A673 (cell line): ENCODE data around the gene OR4F17. TPM values are rescaled to one million over a fixed set of nuclear protein-coding genes. Genes with fewer than 3 reads are reported as not detected.
A peak's percentile ranks its signal among the peaks of the same experiment; 100 is the strongest.
"Not testable (repeated sequence)": the region's sequence is repeated elsewhere in the genome, so short reads cannot be mapped to it uniquely, and the experiment has no call there.

ENCODE experiments used
- Bru-seq: library from RNA; stranded (reverse); fragments of 400-500 nt; gene quantifications from one replicate; lab custom pipeline; 2021; lab: Mats Ljungman, UMichigan
- BruChase-seq, 2 experiments: library from RNA; stranded (reverse); fragments of 400-500 nt; gene quantifications; one replicate each; lab custom pipeline; 2021; lab: Mats Ljungman, UMichigan
- BruUV-seq: library from RNA; stranded (reverse); fragments of 400-500 nt; replicated peaks from 2 replicates; lab custom pipeline; 2021; lab: Mats Ljungman, UMichigan
- CTCF ChIA-PET: fragments of 300-600 bp; sonication (Branson Sonifier 250); formaldehyde crosslinking; loops from one replicate; lab custom pipeline; 2022; ENCODE audit warnings: antibody characterized with exemption; lab: Charles Lee
- POLR2A ChIA-PET: fragments of 300-600 bp; sonication (Branson Sonifier 250); formaldehyde crosslinking; loops from one replicate; lab custom pipeline; 2022; ENCODE audit warnings: antibody characterized with exemption; ENCODE audit not compliant: low non-redundant PET; lab: Charles Lee
- DNase-seq: peaks from one replicate; pipeline ENCODE4 v3.0.0-alpha.2; 2015; ENCODE audit warnings: low spot score
- H3K27ac ChIP-seq: fragments of 200-600 bp; sonication (generic); 2 replicates; pipeline ENCODE4 v1.5.1; 2016; ENCODE audit warnings: mixed run types, low read depth, mild to moderate bottlenecking, mixed read lengths, antibody characterized with exemption, low read length; ENCODE audit not compliant: poor library complexity, severe bottlenecking
- H3K27me3 ChIP-seq: fragments of 200-600 bp; sonication (generic); replicated peaks from 2 replicates; pipeline ENCODE4 v1.6.1; 2017; ENCODE audit warnings: mixed run types, low read depth, mild to moderate bottlenecking, mixed read lengths, antibody characterized with exemption, low read length; ENCODE audit not compliant: insufficient read depth, poor library complexity
- H3K36me3 ChIP-seq: fragments of 200-600 bp; sonication (generic); 2 replicates; pipeline ENCODE4 v1.6.1; 2016; ENCODE audit warnings: mixed run types, mild to moderate bottlenecking, mixed read lengths, antibody characterized with exemption, low read length; ENCODE audit not compliant: insufficient read depth, poor library complexity, severe bottlenecking
- H3K4me1 ChIP-seq: fragments of 200-600 bp; sonication (generic); 2 replicates; pipeline ENCODE4 v1.6.1; 2017; ENCODE audit warnings: mixed run types, mild to moderate bottlenecking, mixed read lengths, antibody characterized with exemption, low read length; ENCODE audit not compliant: insufficient read depth, poor library complexity, severe bottlenecking
- H3K4me3 ChIP-seq: fragments of 200-600 bp; sonication (generic); 2 replicates; pipeline ENCODE4 v1.5.1; 2016; ENCODE audit warnings: low read depth, mixed run types, mild to moderate bottlenecking, mixed read lengths, low read length; ENCODE audit not compliant: poor library complexity, severe bottlenecking
- H3K9me3 ChIP-seq: fragments of 200-600 bp; sonication (generic); 2 replicates; pipeline ENCODE4 v1.6.1; 2016; ENCODE audit warnings: mixed run types, low read depth, mild to moderate bottlenecking, mixed read lengths, antibody characterized with exemption, low read length; ENCODE audit not compliant: poor library complexity, severe bottlenecking
- intact Hi-C: fragments of 100-400 bp; cut with micrococcal nuclease; formaldehyde crosslinking; loops from one replicate; pipeline ENCODE4 v1.10.0; 2022; ENCODE audit not compliant: unreplicated experiment
- long read RNA-seq: library from polyadenylated mRNA; stranded (forward); transcript quantifications from one replicate; pipeline ENCODE4 v2.0.0, GENCODE V29; 2022
- total RNA-seq: library from RNA; stranded (reverse); gene quantifications from 2 replicates; pipeline ENCODE4 v1.2.3, GENCODE V29; 2021

OR4F17 gene, protein sequence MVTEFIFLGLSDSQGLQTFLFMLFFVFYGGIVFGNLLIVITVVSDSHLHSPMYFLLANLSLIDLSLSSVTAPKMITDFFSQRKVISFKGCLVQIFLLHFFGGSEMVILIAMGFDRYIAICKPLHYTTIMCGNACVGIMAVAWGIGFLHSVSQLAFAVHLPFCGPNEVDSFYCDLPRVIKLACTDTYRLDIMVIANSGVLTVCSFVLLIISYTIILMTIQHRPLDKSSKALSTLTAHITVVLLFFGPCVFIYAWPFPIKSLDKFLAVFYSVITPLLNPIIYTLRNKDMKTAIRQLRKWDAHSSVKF
- not detected in 2 replicates for total RNA-seq
- Bru-seq, nascent RNA = not detected
- BruChase-seq, experiment 1, labeled RNA remaining after a 2-hour chase = not detected
- not detected for BruChase-seq, experiment 2, labeled RNA remaining after a 6-hour chase
- long read RNA-seq = 0 reads

DNA sequence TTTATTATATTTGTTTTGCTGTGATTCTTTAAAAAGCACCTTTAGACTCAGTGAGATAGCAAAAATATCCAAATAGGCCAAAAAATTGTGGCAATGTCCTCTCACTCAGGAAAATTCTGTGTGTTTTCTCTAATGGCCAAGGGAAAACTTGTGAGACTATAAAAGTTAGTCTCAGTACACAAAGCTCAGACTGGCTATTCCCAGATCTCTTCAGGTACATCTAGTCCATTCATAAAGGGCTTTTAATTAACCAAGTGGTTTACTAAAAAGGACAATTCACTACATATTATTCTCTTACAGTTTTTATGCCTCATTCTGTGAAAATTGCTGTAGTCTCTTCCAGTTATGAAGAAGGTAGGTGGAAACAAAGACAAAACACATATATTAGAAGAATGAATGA is at the start of gene OR4F17:
Gene OR4F17 (plus strand): TSS at position 301 of the 400 bp plus-strand sequence. CDS start 3,575 bp downstream, outside the sequence.
- H3K4me1 ChIP-seq, H3K36me3 ChIP-seq, H3K9me3 ChIP-seq, POLR2A ChIA-PET, H3K4me3 ChIP-seq, CTCF ChIA-PET, H3K27ac ChIP-seq, intact Hi-C loops, H3K27me3 ChIP-seq, BruUV-seq, DNase-seq: not testable (repeated sequence)

- H3K27ac ChIP-seq, POLR2A ChIA-PET, H3K9me3 ChIP-seq, H3K4me3 ChIP-seq, H3K27me3 ChIP-seq, CTCF ChIA-PET, DNase-seq, H3K4me1 ChIP-seq, BruUV-seq, H3K36me3 ChIP-seq, intact Hi-C loops: not testable (repeated sequence)
These were observed 36.1 kb upstream of the OR4F17 start for GRCh38 chr19:70793-71192.

DNA sequence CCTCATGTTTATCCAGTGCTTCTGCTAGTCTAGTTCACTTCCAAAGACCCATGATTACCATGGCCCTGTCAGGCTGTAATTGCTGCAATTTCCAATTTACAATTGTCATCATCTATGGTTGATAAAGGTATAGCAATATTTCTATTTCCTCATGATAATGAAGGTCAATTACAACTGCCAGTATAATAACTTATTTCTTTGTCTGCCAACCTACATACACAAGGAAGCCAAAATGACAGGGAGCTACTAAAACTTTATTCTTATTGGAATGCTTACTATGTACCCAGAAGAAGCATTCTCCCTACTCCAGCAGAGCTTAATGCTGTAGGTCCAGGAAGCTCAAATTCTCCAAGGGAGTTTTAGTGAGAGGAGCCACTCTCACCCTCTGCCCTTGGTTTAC is 24.0 kb upstream of the OR4F17 start:
- CTCF ChIA-PET, intact Hi-C loops, BruUV-seq, DNase-seq, H3K27me3 ChIP-seq, H3K36me3 ChIP-seq, POLR2A ChIA-PET, H3K9me3 ChIP-seq, H3K4me3 ChIP-seq, H3K27ac ChIP-seq, H3K4me1 ChIP-seq: not testable (repeated sequence)

- H3K4me3 ChIP-seq, CTCF ChIA-PET, H3K4me1 ChIP-seq, DNase-seq, POLR2A ChIA-PET, intact Hi-C loops, BruUV-seq, H3K36me3 ChIP-seq, H3K27ac ChIP-seq, H3K9me3 ChIP-seq, H3K27me3 ChIP-seq: not testable (repeated sequence)
These were observed 23.3 kb upstream of the OR4F17 start for GRCh38 chr19:83626-84025.

DNA sequence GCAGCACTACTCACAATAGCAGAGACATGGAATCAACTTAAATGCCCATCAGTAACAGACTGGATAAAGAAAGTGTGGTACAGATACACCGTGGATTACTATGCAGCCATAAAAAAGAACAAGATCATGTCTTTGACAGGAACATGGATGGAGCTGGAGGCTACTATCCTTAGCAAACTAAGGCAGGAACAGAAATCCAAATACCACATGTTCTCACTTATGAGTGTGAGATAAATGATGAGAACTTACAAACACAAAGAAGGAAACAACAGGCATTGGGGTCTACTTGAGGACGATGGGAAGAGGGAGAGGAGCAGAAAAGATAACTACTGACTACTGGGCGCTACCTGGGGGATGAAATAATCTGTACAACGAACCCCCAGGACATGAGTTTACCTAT is 16.2 kb upstream of the OR4F17 start:
- H3K27ac ChIP-seq, H3K9me3 ChIP-seq, H3K4me1 ChIP-seq, POLR2A ChIA-PET, H3K4me3 ChIP-seq, BruUV-seq, CTCF ChIA-PET, H3K36me3 ChIP-seq, H3K27me3 ChIP-seq, intact Hi-C loops: not testable (repeated sequence)
- peak; percentile 0 for DNase-seq

DNA sequence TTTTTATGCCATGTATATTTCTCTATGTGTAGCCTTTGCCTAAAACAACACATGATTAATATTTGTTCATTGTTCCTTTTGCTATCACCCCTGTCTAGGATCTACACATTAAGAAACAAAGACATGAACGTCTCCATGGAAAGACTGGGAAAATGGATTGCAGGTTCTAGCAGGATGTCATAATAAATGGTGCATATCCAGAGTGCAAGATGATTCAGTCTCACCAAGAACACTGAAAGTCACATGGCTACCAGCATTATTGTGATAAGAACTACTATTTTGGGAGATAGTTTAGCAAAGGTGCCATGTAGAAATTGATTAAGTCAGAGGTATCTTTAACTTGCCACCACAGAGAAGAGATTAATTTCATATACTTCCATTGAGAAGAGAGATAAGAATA is 12.1 kb upstream of the OR4F17 start:
- H3K27ac ChIP-seq, POLR2A ChIA-PET, H3K27me3 ChIP-seq, DNase-seq, intact Hi-C loops, CTCF ChIA-PET, H3K36me3 ChIP-seq, H3K4me3 ChIP-seq, H3K9me3 ChIP-seq, BruUV-seq, H3K4me1 ChIP-seq: not testable (repeated sequence)

DNA sequence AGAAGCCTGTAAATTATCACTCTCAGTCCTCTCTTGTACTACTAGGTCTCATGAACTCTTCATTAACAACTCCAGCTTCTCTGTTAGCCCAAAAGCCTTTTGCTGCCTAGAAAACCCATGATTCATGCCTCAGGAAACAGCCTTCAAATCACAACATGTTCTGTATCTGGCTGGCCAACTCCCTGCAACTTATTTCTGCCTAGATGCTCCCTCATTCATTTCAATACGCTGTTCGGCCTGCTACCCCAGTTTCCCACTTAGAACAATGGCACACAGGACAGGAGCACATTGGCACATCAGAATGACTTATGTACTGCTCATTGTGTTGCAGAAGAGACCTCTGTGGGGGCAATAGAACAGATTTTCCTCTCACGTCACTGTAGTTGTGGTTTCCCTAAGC is 9.3 kb upstream of the OR4F17 start:
- DNase-seq, H3K27ac ChIP-seq, H3K4me3 ChIP-seq, H3K9me3 ChIP-seq, intact Hi-C loops, CTCF ChIA-PET, H3K4me1 ChIP-seq, H3K27me3 ChIP-seq, H3K36me3 ChIP-seq, BruUV-seq, POLR2A ChIA-PET: not testable (repeated sequence)
